NCI-H69 (cell line): Measurements from ENCODE around the gene MEX3D.
A peak's percentile ranks its signal among the peaks of the same experiment; 100 is the strongest.

Source experiments
- DNase-seq: peaks from one replicate; lab custom pipeline; 2025; lab: John Stamatoyannopoulos, UW

MEX3D gene

DNA sequence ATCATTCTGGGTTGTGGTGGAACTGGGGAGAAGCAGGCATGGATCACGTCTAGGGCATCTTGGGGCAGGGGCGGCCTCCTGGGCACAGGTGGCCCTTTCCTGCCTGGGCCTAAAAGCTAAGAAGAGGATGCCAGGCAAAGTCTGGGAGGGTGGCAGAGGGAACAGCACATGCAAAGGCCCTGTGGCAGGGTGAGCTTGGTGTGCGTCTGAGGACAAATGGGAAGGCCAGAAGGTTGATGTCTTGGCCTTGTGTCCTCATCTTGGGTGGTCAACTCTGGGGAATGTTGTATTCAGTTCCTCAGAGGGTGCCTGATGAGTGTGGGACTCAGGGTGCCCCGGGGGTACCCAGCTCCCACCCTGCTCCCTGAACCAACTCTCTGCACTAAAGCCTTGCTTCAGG lies 49.7 kb downstream of the MEX3D start:
- no peak for DNase-seq

DNA sequence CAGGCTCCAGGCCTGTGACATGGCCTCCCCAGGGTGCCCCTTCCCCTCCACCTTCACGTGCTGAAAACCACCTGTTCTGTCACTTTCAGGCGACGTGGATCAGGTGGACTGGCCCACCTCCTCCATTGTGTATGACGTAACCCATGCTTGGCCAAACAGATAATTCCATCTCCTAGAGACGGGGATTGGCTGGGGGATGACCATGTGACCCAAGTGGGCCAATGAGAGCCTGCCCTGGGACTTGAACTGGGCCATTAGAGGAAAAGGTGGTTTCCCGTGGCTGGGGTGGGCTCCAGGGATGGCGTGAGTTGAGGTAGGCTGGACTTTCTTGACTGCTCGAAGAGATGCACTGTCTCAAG lies 51.8 kb downstream of the MEX3D start:
- peak; percentile 49 for DNase-seq

DNA sequence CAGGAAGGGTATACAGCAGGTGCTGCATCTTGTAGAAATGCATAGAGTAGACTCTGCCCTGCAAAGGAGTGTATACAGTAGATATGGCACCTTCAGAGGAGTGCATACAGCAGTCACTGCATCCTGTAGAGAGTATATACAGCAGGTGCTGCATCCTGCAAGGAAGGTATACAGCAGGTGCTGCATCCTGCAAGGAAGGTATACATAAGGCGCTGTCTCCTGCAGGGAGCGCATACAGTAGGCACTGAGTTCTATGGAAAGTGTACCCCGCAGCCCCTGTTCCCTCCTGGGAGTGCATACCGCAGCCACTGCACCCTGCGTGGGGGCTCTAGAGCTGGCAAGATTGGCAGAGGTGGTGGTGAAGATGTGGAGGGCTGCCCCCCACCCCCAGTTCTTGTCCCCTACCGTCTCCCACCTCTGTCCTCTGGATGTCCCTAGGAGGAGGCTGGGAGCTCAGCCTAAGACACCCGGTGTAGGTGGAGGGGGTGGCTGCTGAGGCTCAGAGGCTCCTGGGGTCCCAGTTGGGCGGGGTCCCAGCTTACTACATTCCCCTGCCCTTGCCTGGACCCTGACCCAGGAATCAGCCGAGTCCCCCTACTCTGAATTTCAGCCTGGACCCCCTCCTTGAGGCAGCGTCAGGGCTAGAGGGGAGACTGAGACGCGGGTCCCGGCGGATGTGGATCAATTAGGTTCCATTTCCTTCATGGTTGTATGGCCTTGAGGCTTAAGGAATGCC lies 53.0 kb downstream of the MEX3D start:
- DNase-seq: no peak

DNA sequence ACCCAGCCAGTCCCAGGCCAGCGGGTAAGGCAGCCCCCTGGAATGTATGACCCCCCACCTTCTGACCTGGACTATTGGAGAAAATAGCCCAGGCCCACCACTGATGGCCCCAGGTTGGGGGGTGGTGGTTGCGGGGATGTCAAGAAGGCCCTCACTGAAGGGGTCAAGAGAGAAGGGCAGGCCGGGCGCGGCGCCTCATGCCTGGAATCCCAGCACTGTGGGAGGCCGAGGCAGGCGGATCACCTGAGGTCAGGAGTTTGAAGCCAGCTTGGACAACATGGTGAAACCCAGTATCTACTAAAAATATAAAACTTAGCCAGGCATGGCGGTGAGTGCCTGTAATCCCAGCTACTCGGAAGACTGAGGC lies 53.8 kb downstream of the MEX3D start:
- DNase-seq: no peak

DNA sequence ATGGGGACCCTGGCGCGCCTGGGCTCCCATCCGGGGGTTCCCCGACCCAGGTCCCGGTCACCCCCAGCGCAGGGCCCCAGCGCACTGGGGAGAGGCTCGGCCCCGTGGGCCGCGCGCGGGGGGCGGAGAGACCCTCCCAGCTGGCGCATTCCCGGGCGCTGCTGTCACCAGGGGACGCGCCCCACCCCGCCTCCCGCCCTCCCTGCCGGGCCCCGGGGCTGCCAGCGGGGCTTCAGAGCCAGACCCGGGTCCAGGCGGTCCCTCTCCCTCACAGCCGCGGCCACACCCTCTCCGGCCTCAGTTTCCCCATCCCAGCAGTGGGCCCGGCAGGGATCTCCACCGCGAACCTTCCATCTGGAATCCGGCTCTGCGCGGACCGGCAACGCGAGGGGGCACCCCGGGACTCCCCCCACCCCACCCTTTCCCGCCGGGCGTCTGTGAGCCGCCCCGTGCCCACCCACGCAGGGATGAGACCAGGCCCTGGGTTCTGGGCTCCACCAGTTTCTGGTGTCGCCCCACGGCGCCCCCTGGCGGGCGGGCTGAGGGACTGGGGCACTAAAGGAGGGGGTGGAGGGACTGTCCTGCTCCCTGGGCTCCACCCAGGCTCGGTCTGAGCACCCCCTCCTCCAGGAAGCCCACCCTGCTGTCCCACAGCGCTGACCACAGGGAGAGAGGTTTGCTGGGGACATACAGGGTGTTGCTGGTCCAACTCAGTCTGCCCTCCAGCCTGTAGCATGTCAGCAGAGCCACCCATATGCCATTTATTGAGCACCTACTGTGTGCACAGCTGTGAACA lies 54.4 kb downstream of the MEX3D start:
- DNase-seq: peak; percentile 63

DNA sequence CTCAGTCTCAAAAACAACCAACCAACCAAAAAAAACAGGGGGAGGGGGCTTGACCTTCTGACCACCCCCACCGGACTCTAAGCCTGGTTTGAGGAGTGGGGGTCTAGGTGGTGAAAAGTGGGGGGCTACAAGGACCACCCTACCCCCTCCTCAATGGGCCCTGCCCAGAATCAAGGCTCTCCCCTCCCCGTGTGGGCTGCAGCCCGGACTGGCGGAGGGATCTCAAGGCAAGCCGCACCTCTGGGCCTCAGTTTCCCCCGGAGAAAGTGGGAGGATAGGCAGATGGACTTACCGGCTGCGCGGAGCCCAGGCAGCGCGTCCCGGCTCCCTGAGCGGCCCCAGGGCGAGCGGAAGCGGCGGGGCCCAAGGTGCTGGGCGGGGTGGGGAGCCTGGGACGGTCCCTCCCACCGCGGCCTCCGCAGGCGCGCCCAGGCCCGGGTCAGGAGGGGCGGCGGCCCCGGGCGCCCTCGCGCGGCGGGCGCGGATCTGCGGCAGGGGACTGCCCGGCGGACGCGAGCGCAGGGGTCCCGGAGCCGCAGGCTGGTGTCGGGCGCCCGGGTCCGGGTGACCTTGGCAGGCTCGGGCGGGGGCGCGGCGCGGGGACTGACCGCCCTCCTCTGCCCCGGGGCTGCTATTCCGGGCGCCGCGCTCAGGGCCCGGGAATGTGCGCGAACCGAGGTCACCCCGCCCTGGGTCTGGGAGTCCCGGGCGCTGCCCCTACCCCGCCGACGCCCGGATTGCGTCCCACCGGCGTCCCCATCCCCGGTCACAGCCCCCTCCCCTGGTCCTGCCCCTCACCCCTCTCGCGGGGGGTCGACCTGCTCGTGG lies 55.2 kb downstream of the MEX3D start, which contains the start of gene ADAMTSL5:
Gene ADAMTSL5, minus strand, starts transcription at position 349 of the 828 bp plus-strand sequence. CDS start 2,076 bp downstream, outside the sequence.
- peak; percentile 61 for DNase-seq

DNA sequence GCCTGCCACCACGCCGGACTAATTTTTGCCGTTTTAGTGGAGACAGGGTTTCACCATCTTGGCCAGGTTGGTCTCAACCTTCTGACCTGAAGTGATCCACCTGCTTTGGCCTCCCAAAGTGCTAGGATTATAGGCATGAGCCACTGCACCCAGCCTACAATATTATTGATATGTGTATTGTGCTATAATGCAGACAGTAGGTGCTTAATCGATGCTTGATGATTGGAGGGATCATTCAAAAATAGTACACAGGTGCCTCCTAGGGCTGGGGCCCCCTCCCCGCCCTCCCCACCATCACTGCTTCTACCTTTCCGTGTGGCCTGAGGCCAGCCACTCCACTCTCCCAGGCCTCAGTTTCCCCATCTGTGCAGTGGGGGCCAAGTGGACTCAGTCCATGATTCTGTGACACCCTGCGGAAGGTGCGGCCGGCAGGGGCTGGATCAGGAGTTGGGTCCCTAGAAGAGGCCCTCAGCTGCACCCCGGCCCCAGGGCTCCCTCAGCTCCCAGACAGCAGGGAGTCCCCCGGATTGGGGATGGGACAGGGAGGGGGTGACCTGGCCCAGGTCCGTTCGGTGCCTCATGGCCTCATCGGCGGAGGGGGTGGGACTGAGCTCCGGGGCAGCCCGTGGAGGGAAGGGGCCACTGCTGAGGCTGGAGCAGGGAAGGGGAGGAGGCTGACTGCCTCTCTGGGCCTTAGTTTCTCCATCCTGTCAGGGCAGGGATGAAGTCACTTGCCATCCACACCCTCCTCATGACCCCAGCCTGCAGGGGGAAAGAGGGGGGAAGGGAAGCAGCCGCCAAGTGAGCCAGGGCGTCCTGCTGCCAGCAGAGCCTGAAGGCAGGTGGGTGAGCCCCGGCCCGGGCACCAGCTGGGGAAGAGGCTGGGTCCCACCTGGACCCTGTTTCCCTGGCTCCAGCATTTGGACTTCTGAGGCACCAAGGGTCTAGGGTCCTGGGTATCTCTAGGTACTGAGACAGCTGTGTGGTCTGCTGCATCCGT lies 56.5 kb downstream of the MEX3D start:
- DNase-seq: no peak

DNA sequence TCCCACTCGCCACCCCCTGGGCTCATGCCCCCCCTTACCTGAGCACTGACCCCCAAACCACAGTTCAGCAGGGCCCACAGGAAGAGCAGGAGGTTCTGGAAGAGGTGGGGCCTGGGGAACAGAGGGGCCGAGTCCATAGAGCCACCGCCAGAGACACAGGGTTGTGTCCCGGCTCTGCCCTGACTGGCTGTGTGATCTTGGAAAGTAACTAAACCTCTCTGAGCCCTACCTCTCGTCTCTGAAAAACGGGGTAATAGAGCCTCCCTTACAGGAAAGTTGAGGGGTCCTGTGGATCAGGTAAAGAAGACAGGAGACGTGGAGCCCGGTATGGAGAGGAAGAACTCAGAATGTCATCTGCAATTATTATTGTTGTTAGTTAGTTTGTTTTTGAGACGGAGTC lies 57.3 kb downstream of the MEX3D start:
- DNase-seq: no peak

DNA sequence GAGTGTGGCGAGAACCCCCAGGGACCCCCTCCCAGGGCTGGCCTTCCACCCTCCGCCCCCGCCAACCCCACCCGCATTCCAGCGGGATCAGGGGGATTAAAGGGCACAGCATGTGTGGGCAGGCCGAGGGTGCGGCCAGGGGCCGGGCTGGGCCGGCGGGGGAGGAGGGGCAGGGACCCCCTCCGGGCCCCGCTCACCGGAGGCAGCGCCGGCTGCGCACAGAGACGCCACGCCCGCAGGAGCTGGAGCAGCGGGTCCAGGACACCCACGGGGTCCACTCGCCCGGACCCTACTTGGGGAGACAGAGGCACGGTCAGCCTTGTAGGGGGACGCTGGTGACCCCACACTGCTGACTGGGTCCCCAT lies 57.7 kb downstream of the MEX3D start:
- DNase-seq: no peak

DNA sequence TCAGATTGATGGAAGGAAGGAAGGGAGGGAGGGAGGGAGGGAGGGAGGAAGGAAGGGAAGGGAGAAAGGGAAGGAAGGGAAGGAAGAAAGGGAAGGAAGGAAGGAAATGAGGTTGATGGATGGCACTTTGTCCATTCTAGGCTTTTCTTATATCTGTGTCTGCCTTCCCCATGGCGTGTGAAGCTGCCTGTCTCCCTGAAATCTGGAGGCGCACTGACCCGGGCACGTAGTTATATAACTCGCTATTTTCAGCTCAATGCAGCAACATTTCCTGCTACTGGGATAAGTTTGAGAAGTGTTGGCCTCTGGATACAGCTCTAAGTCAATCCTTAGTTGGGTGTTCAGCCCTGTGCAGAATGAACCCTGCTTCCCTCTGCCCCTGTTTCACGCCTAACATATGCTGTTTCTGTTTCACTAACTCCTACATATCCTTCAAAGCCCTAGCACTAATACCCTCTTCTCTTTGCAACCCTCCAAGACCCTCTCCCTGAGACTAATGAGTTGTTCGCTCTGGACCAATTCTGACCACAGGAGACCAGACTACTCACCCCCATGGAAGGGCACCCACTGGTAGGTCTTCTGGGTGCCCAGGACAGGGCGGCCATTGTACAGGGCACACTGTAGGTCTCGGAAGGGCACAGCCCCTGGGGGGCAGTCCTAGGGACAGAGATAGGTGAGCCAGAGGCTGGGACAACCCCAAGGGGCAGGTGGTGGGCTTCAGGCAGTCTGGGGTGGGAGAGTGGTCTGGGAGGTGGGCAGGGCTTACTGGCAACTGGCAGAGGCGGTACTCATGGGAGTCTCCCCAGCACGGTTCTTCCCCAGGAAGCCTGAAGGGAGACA lies 58.3 kb downstream of the MEX3D start:
- no peak for DNase-seq

DNA sequence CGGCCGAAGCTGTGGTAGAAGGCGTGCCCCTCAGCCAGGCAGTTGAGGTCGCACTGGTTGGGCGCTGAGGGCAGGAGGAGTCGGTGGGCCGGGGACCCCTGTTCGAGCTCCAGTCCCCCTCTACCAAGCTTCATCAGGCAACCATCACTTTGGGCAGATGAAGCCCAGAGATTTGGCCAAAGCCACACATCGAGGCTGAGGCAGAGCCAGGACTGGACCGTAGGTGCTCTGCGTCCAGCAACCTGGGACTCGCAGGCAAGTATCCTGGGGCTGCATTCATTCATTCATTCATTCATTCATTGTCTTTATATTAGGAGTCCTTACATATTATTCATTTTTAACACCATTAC lies 59.6 kb downstream of the MEX3D start:
- DNase-seq: no peak

DNA sequence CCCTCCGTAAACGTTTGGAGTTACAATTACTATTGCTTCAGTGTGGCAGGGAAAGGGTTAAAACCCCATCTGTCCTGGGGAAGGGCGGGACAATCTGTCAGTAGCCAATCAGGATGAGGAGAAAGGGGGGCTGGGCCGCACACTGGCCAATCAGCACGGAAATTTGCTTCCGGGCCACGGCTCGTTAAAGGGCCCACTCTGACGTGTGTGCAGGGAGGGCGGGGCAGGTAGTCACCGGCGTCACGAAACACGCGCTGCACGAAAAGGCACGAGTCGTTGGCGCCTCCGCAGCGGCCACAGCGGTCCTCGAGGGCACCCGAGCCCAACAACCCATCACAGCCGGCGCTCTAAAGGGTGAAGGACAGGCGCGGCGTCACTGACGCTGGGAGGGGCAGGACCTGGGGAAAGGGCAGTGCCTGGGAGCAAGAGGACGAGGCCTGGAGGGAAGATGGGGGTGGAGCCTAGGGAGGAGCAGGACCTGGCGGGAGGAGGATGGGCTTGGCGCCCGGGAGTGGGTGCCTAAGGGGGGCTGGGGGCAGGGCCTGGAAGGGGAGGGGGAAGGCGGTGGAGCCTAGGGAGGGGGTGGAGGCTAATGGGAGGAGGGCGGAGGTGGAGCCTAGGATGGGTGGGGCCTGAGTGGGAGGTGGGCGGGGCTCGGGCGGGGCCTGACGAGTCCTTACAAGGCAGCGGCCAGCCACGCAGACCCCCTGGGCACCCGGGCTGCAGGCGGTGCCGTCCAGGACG lies 60.2 kb downstream of the MEX3D start:
- DNase-seq: peak; percentile 97

DNA sequence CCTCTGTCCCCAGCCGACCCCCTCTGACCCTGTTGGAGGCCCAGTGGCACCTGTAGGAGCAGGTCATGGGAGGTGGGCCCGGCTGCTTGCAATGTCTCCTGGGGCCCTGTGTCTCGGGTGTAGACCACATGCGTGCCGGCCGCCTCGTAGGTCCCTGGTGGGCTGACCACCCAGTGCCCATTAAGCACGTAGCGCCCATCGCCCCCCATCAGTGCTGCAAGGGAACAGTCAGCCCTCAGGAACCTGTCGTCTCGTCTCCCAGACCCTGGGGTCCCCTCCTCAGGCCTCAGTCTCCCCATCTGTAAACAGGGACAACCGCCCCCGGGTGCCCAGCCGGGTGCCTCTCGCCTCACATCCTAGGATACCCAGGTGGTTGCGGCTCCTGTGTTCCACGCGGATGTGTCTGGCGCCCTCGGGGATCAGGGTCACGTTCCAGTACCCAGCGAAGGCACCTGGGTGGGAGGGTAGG lies 60.9 kb downstream of the MEX3D start:
- DNase-seq: no peak

DNA sequence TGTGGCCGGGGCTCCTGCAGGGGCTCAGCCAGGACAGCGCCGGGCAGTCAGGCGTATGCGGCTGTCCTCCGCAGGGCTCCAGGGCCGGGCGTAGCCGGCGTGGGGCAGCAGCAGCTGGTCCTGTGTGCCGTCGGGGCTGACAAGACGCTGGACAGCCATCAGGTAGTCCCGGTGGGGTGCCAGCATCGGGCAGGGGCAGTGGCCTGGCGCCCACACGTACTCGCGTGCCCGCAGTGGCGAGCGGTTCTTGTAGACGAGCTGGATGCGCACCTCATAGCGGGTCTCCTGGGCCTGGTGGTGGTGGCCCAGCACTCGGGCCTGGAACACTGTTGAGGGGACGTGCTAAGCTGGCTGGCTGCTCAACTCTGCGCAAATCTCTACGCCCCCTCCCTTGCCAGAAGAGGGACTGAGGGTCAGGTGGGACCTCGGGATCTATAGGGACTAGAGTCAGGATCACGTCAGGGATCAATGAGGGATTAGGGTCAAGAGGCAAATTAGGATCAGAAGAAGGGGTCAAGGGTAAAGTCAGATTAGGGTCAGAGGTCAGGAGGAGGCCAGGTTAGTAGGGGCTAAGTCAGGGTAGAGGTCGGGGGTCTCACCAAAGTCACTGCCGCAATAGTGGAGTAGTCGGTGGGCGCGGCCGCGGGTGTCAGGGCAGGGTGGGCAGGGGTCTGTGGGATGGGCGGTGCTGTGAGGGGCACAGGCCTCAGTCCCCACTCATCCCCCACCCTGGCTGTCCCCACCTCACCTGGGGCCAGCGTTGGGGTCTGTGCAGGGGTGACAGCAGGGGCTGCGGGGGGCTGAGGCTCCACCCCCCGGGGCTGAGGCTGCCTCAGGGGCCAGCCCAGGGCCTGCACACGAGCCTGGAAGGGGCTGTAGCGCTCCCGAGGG lies 61.9 kb downstream of the MEX3D start:
- no peak for DNase-seq

DNA sequence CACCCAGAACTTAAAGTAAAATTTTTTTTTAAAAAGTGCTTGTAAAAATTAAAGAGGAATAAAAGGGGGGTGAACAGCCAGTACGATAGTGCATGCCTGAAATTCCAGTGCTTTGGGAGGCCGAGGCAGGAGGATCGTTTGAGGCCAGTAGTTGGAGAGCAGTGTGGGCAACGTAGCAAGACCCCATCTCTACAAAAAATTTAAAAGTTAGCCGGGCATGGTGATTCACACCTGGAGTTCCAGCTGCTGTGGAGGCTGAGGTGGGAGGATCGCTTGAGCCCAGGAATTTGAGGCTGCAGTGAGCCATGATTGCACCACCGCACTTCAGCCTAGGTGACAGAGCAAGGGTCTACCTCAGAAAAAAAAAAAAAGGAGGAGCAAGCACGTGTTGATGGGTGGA lies 63.1 kb downstream of the MEX3D start:
- no peak for DNase-seq
